ENCODE data around the gene GMIP. TPM values are rescaled to one million over a fixed set of nuclear protein-coding genes. Genes with fewer than 3 reads are reported as not detected.
"Not testable (repeated sequence)": the region's sequence is repeated elsewhere in the genome, so short reads cannot be mapped to it uniquely, and the experiment has no call there.

The GMIP gene
- total RNA-seq, 1 donor from 2014 or later, result 15.1 TPM

GRCh38 chr19:19619181-19619848 lies 24.1 kb downstream of the GMIP start:
- FAIRE-seq (no peak), DNase-seq (ENCODE audit: low spot score in 2 of 2) (no peak)

- FAIRE-seq (no peak), DNase-seq (ENCODE audit: low spot score in 2 of 2) (peak; percentile 91 to 97)
These were observed 25.0 kb downstream of the GMIP start, which contains the start of gene PBX4 for GRCh38 chr19:19618219-19619051. Gene PBX4, minus strand, starts transcription at chr19:19618687. Its CDS starts 58 bp downstream, at chr19:19618629.

GRCh38 chr19:19615086-19615485 lies 28.4 kb downstream of the GMIP start:
- DNase-seq (ENCODE audit: low spot score in 2 of 2), result no peak
- FAIRE-seq, result no peak

- FAIRE-seq, result no peak
- no peak for DNase-seq (ENCODE audit: low spot score in 2 of 2)
These were observed 30.0 kb downstream of the GMIP start for GRCh38 chr19:19613506-19613905.

GRCh38 chr19:19610376-19611202 lies 32.9 kb downstream of the GMIP start:
- DNase-seq (ENCODE audit: low spot score in 2 of 2) (no peak), FAIRE-seq (no peak)

GRCh38 chr19:19606686-19607085 lies 36.8 kb downstream of the GMIP start:
- DNase-seq (ENCODE audit: low spot score in 2 of 2); FAIRE-seq: not testable (repeated sequence)

- no peak for DNase-seq (ENCODE audit: low spot score in 2 of 2)
- no peak for FAIRE-seq
These were observed 37.4 kb downstream of the GMIP start for GRCh38 chr19:19606021-19606420.

GRCh38 chr19:19602713-19603324 lies 40.6 kb downstream of the GMIP start:
- FAIRE-seq (no peak), DNase-seq (ENCODE audit: low spot score in 2 of 2) (no peak)

GRCh38 chr19:19602136-19602712 lies 41.2 kb downstream of the GMIP start:
- FAIRE-seq, result no peak
- no peak for DNase-seq (ENCODE audit: low spot score in 2 of 2)

- FAIRE-seq, result no peak
These were observed 42.6 kb downstream of the GMIP start for GRCh38 chr19:19600793-19601330.

GRCh38 chr19:19598728-19599451 lies 44.6 kb downstream of the GMIP start:
- not testable (repeated sequence) for FAIRE-seq; DNase-seq (ENCODE audit: low spot score in 2 of 2)

More at GRCh38 chr19:19600793-19601330, 42.6 kb downstream of the GMIP start:
- no peak for DNase-seq (ENCODE audit: low spot score in 2 of 2)

GRCh38 chr19:19597809-19598306 lies 45.6 kb downstream of the GMIP start:
- no peak for FAIRE-seq
- no peak for DNase-seq (ENCODE audit: low spot score in 2 of 2)

GRCh38 chr19:19595171-19595701 lies 48.2 kb downstream of the GMIP start:
- FAIRE-seq (no peak), DNase-seq (ENCODE audit: low spot score in 2 of 2) (no peak)

- FAIRE-seq (no peak), DNase-seq (ENCODE audit: low spot score in 2 of 2) (no peak)
These were observed 49.1 kb downstream of the GMIP start for GRCh38 chr19:19594381-19594780.

GRCh38 chr19:19592690-19593089 lies 50.8 kb downstream of the GMIP start:
- DNase-seq (ENCODE audit: low spot score in 2 of 2) (no peak), FAIRE-seq (no peak)

GRCh38 chr19:19591133-19591825 lies 52.2 kb downstream of the GMIP start:
- DNase-seq (ENCODE audit: low spot score in 2 of 2) (no peak), FAIRE-seq (no peak)

GRCh38 chr19:19588546-19588945 lies 54.9 kb downstream of the GMIP start:
- DNase-seq (ENCODE audit: low spot score in 2 of 2) (no peak), FAIRE-seq (no peak)

- DNase-seq (ENCODE audit: low spot score in 2 of 2) (no peak), FAIRE-seq (no peak)
These were observed 55.7 kb downstream of the GMIP start for GRCh38 chr19:19587771-19588170.

Measured in frontal cortex (tissue), 4 donors.